ENCODE measurements around the gene HACD3.
A peak's percentile ranks its signal among the peaks of the same experiment; 100 is the strongest.

HACD3 gene

GRCh38 chr15:65512807-65513416 is 17.4 kb upstream of the HACD3 start:
- no peak for TF ChIP-seq BACH2 (CRISPR knock-in tag; IDR thresholded peaks at IDR 0.05; ENCODE audit: borderline replicate concordance)
- TF ChIP-seq TCF4 (CRISPR knock-in tag; IDR thresholded peaks at IDR 0.05; ENCODE audit: borderline replicate concordance): no peak
- no peak for TF ChIP-seq SNAI2 (CRISPR knock-in tag; IDR thresholded peaks at IDR 0.05)
- no peak for TF ChIP-seq ZNF565 (CRISPR knock-in tag; conservative IDR thresholded peaks at IDR 0.05; ENCODE audit: low read depth)
- no peak for TF ChIP-seq ISL1 (CRISPR knock-in tag; IDR thresholded peaks at IDR 0.05)
- TF ChIP-seq ZFP3 (CRISPR knock-in tag; IDR thresholded peaks at IDR 0.05): no peak
- TF ChIP-seq TSHZ2 (CRISPR knock-in tag; IDR thresholded peaks at IDR 0.05): no peak
- no peak for TF ChIP-seq PATZ1 (CRISPR knock-in tag; IDR thresholded peaks at IDR 0.05; ENCODE audit: borderline replicate concordance)
- TF ChIP-seq CSRNP3 (CRISPR knock-in tag; IDR thresholded peaks at IDR 0.05): no peak
- ATAC-seq: no peak

- peak; percentile 99 for ATAC-seq
- TF ChIP-seq ZNF565 (CRISPR knock-in tag; conservative IDR thresholded peaks at IDR 0.05; ENCODE audit: low read depth) (no peak), TOX (CRISPR knock-in tag; IDR thresholded peaks at IDR 0.05; ENCODE audit: borderline replicate concordance) (no peak), ZNF70 (CRISPR knock-in tag; IDR thresholded peaks at IDR 0.05) (no peak; the same call in 1 of the 2 replicates), GLIS3 (CRISPR knock-in tag; IDR thresholded peaks at IDR 0.05) (no peak), ZNF8 (CRISPR knock-in tag; IDR thresholded peaks at IDR 0.05) (no peak)
These were observed 13.0 kb upstream of the HACD3 start, which contains the start of gene DPP8 for GRCh38 chr15:65516997-65517865. Gene DPP8, minus strand, starts transcription at chr15:65517689. Its CDS starts 5,136 bp downstream, at chr15:65512553.

- ATAC-seq: peak; percentile 32
- no peak for TF ChIP-seq TCF4 (CRISPR knock-in tag; IDR thresholded peaks at IDR 0.05; ENCODE audit: borderline replicate concordance)
- TF ChIP-seq PPARA (CRISPR knock-in tag; IDR thresholded peaks at IDR 0.05; ENCODE audit: borderline replicate concordance): no peak
- TF ChIP-seq ZNF565 (CRISPR knock-in tag; conservative IDR thresholded peaks at IDR 0.05; ENCODE audit: low read depth): no peak
- TF ChIP-seq ZC3H10 (CRISPR knock-in tag; IDR thresholded peaks at IDR 0.05): no peak
- no peak for TF ChIP-seq RARB (CRISPR knock-in tag; IDR thresholded peaks at IDR 0.05)
- no peak for TF ChIP-seq ZNF8 (CRISPR knock-in tag; IDR thresholded peaks at IDR 0.05)
- TF ChIP-seq TOX (CRISPR knock-in tag; IDR thresholded peaks at IDR 0.05; ENCODE audit: borderline replicate concordance): no peak
- TF ChIP-seq CSRNP3 (CRISPR knock-in tag; IDR thresholded peaks at IDR 0.05): no peak
- TF ChIP-seq SNAI2 (CRISPR knock-in tag; IDR thresholded peaks at IDR 0.05): no peak
- TF ChIP-seq CREB5 (CRISPR knock-in tag; IDR thresholded peaks at IDR 0.05; ENCODE audit: low read depth): no peak
- TF ChIP-seq OSR1 (CRISPR knock-in tag; IDR thresholded peaks at IDR 0.05): no peak
These were observed 12.4 kb upstream of the HACD3 start for GRCh38 chr15:65517866-65518207.
